Kidney epithelial cell (primary cell): ENCODE results near the gene SOX6. TPM values are rescaled to one million over a fixed set of nuclear protein-coding genes. Genes with fewer than 3 reads are reported as not detected.

Source experiments
- DNase-seq: peaks from one replicate; pipeline ENCODE4 v3.0.0-alpha.2; 2010; ENCODE audit warnings: low read depth
- H3K27me3 ChIP-seq: 2 replicates; pipeline ENCODE4 v1.6.0; 2011; ENCODE audit warnings: low read length; ENCODE audit not compliant: control insufficient read depth, insufficient read depth
- H3K36me3 ChIP-seq: 2 replicates; pipeline ENCODE4 v1.5.1; 2011; ENCODE audit warnings: low read length; ENCODE audit not compliant: control insufficient read depth, insufficient read depth
- H3K4me3 ChIP-seq: 2 replicates; pipeline ENCODE4 v1.5.1; 2011; ENCODE audit warnings: low read depth, mild to moderate bottlenecking, control low read depth, low read length
- total RNA-seq: library from RNA; depleted of rRNA; stranded (reverse); fragments of >200 nt; gene quantifications from 2 replicates; pipeline ENCODE4 v1.2.3, GENCODE V29; 2015
- TF ChIP-seq, protein P1 (sequence below): IDR thresholded peaks from 2 replicates; pipeline ENCODE4 v1.5.1; 2011; ENCODE audit warnings: mild to moderate bottlenecking, moderate library complexity, low read length, control low read depth, inconsistent platforms; ENCODE audit not compliant: insufficient read depth, poor library complexity, severe bottlenecking

The SOX6 gene
- total RNA-seq, 1 donor from 2014 or later, result 2.7 TPM

DNA sequence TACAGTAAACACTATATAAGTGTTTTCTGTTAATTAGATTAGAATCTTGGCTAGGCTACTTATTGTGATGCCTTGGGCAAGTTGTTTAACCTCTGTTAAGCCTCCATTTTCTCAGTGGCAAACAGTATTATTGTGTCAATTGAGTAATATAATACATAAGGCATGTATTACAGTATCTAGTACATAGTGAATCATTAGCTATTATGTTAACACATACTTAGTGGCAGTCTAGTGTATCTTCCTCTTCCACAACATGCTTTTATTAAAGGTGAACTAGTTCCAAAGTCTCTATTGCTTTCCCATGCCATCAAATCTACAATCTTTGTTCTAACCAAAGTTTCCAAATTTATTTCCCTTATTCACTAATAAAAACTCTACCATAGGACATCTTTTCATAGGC, 200.9 kb downstream of the SOX6 start:
- Histone ChIP-seq H3K27me3 (no peaks in the 10 kb centered on the region), H3K36me3 (no peaks in the 10 kb centered on the region), H3K4me3 (no peak overlapping the region)
- TF ChIP-seq, protein P1, sequence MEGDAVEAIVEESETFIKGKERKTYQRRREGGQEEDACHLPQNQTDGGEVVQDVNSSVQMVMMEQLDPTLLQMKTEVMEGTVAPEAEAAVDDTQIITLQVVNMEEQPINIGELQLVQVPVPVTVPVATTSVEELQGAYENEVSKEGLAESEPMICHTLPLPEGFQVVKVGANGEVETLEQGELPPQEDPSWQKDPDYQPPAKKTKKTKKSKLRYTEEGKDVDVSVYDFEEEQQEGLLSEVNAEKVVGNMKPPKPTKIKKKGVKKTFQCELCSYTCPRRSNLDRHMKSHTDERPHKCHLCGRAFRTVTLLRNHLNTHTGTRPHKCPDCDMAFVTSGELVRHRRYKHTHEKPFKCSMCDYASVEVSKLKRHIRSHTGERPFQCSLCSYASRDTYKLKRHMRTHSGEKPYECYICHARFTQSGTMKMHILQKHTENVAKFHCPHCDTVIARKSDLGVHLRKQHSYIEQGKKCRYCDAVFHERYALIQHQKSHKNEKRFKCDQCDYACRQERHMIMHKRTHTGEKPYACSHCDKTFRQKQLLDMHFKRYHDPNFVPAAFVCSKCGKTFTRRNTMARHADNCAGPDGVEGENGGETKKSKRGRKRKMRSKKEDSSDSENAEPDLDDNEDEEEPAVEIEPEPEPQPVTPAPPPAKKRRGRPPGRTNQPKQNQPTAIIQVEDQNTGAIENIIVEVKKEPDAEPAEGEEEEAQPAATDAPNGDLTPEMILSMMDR, result no peak
- no peak for DNase-seq

DNA sequence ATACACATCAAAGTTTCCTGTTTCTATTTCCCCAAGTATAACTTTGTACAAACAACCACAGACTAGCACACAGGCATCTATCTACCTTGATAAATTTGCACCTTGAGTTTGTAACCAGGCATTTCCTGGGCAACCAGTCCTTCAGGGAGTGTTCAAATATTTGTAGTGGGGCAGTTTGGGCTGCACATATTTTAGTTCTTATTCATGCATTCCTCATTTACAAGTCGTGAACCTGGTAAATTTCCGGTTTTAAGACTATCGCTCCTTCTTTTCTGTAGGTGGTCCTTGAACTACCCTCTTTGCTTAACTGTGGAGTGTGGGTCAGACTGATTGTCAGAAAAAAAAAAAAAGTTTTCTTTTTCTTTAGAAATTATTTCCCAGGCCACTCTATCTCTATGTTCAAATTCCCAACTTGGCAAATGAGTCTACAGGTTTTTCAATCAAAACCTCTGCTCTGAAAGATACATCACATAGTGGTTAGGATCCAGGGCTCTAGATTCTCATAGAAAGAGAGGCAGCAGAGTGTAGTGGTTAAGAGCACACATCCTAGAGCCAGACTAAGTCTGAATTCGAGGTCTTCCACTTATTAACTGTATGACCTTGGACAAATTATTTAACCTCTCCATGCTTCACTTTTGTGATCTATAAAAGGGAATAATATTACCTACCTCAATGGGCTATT, 201.5 kb downstream of the SOX6 start:
- H3K4me3 ChIP-seq, result no peak overlapping the region
- no peaks in the 10 kb centered on the region for H3K36me3 ChIP-seq
- TF ChIP-seq, protein P1, result no peak
- DNase-seq, result peak; percentile 52
- no peaks in the 10 kb centered on the region for H3K27me3 ChIP-seq

DNA sequence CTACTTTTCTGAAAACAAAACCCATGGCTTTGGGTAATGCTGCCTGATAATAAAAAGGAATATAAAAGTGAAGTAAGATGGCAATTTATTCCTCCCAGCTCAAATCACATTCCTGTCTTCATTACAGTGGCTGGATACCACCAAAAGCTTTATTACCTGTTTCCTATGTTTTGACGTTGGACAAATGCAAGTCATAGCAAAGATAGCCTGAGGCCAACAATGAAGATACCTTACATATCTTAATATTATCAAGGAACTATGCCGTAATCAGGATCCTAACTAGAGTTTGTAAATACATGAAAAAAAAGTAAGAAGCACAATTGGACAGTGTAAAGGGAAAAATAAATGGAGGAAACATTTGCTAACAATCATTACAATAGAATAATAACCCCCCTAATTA, 202.4 kb downstream of the SOX6 start:
- no peaks in the 10 kb centered on the region for H3K36me3 ChIP-seq
- TF ChIP-seq, protein P1, result no peak
- H3K27me3 ChIP-seq, result no peaks in the 10 kb centered on the region
- DNase-seq, result no peak
- H3K4me3 ChIP-seq, result no peak overlapping the region

DNA sequence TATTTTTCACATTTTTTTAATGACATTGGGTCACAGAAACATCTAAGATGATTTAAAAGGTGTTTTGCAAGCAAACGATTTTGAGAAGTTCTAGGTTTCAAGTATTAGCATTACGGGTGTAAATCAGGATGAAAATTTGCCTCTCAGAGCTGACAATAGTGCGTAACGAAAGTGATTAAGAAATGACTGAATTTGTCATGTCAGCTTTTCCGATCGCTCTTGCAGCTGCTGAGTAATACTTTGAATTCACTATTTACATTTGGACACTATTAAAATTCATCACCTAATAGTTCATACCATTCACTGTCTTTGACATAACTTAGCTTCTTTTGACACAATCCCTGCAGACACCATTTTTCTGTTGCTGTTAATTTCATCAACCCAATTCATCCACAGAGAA, 205.2 kb downstream of the SOX6 start:
- Histone ChIP-seq H3K36me3 (no peaks in the 10 kb centered on the region), H3K4me3 (no peak overlapping the region), H3K27me3 (no peaks in the 10 kb centered on the region)
- DNase-seq, result no peak
- TF ChIP-seq, protein P1, result no peak

DNA sequence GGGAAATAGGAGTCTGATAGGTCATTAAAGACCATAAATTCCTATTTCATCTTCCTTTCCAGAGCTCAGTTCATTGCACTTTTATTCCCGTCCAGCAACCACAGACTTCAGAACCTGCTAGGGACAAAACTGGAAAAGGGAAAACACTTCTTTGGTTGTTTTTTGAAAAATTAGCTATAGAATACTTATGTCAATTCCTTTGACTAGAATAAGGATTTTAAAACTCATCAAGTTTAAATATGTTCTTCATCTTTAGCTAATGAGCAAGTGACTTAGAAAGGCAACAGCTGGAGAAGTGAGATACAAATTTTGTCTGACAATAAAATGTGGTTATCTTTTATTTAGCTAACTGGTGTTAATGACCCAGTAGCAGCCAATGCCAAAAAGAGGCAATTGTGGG, 206.9 kb downstream of the SOX6 start:
- DNase-seq, result no peak
- Histone ChIP-seq H3K4me3 (no peak overlapping the region), H3K36me3 (no peaks in the 10 kb centered on the region), H3K27me3 (no peaks in the 10 kb centered on the region)
- TF ChIP-seq, protein P1, result no peak
